BE2C (cell line): Measurements from ENCODE around the gene RNF150.

Experiments used
- DNase-seq: peaks from one replicate; pipeline ENCODE4 v3.0.0-alpha.2; 2020
- H3K27me3 ChIP-seq: fragments of 250-450 bp; sonication (Bioruptor Pico); 2 replicates; pipeline ENCODE4 v1.5.1; 2020; ENCODE audit warnings: mild to moderate bottlenecking
- H3K36me3 ChIP-seq: fragments of 250-450 bp; sonication (Bioruptor Pico); 2 replicates; pipeline ENCODE4 v1.5.1; 2020; ENCODE audit warnings: mild to moderate bottlenecking
- H3K4me1 ChIP-seq: fragments of 250-450 bp; sonication (Bioruptor Pico); 2 replicates; pipeline ENCODE4 v1.5.1; 2020
- H3K4me3 ChIP-seq: 2 replicates; pipeline ENCODE4 v1.5.1; 2011; ENCODE audit warnings: low read depth, low read length
- H3K9me3 ChIP-seq: fragments of 250-450 bp; sonication (Bioruptor Pico); 2 replicates; pipeline ENCODE4 v1.5.1; 2020
- CTCF ChIP-seq: IDR thresholded peaks from 2 replicates; pipeline ENCODE4 v1.5.1; 2012; ENCODE audit warnings: mild to moderate bottlenecking, low read depth, low read length

RNF150 gene

GRCh38 chr4:140980426-140981200 is 152.7 kb downstream of the RNF150 start:
- no peaks in the 10 kb centered on the region for H3K9me3 ChIP-seq
- H3K4me3 ChIP-seq, result no peak overlapping the region
- no peaks in the 10 kb centered on the region for H3K36me3 ChIP-seq
- peaks cover 2% of the 10 kb centered on the region; the same call in 1 of the 2 replicates for H3K4me1 ChIP-seq
- H3K27me3 ChIP-seq, result no peaks in the 10 kb centered on the region
- no peak for TF ChIP-seq CTCF
- DNase-seq, result no peak

GRCh38 chr4:140976768-140977167 is 156.5 kb downstream of the RNF150 start:
- no peak overlapping the region for H3K4me3 ChIP-seq
- H3K36me3 ChIP-seq, result no peaks in the 10 kb centered on the region
- no peak for DNase-seq
- TF ChIP-seq CTCF, result no peak
- H3K4me1 ChIP-seq, result no peaks in the 10 kb centered on the region; the same call in 1 of the 2 replicates
- no peaks in the 10 kb centered on the region for H3K9me3 ChIP-seq
- H3K27me3 ChIP-seq, result no peaks in the 10 kb centered on the region

- H3K4me3 ChIP-seq, result no peak overlapping the region
- DNase-seq, result peak; percentile 31
- H3K4me1 ChIP-seq, result peaks cover 10% of the 10 kb centered on the region
- H3K9me3 ChIP-seq, result no peaks in the 10 kb centered on the region
- H3K27me3 ChIP-seq, result no peaks in the 10 kb centered on the region
- no peaks in the 10 kb centered on the region for H3K36me3 ChIP-seq
- TF ChIP-seq CTCF, result no peak
Measured at GRCh38 chr4:140971077-140971792, 162.0 kb downstream of the RNF150 start.

- no peak overlapping the region for H3K4me3 ChIP-seq
- peaks cover 10% of the 10 kb centered on the region for H3K4me1 ChIP-seq
- no peak for DNase-seq
- H3K9me3 ChIP-seq, result no peaks in the 10 kb centered on the region
- H3K36me3 ChIP-seq, result no peaks in the 10 kb centered on the region
- no peaks in the 10 kb centered on the region for H3K27me3 ChIP-seq
- no peak for TF ChIP-seq CTCF
Measured at GRCh38 chr4:140969296-140969695, 164.0 kb downstream of the RNF150 start.

- no peak for DNase-seq
- no peak overlapping the region for H3K4me3 ChIP-seq
Measured at GRCh38 chr4:140968371-140968770, 164.9 kb downstream of the RNF150 start.

More at GRCh38 chr4:140968371-140968770, 164.9 kb downstream of the RNF150 start:
- H3K9me3 ChIP-seq, result no peaks in the 10 kb centered on the region
- no peaks in the 10 kb centered on the region for H3K36me3 ChIP-seq
- peaks cover 10% of the 10 kb centered on the region for H3K4me1 ChIP-seq
- no peaks in the 10 kb centered on the region for H3K27me3 ChIP-seq
- no peak for TF ChIP-seq CTCF
